SU-DHL-6 (cell line): Measurements from ENCODE around the gene LRP2.

Experiments used
- H2AFZ ChIP-seq: fragments of 200-600 bp; sonication (generic); 2 replicates; pipeline ENCODE4 v1.6.1; 2014; ENCODE audit warnings: low read depth, mild to moderate bottlenecking, moderate library complexity, mixed read lengths, antibody characterized with exemption, low read length; ENCODE audit not compliant: severe bottlenecking
- H3F3A ChIP-seq: fragments of 200-600 bp; shearing (Covaris generic); 2 replicates; pipeline ENCODE4 v1.6.0; 2016; ENCODE audit warnings: antibody characterized with exemption, mild to moderate bottlenecking; ENCODE audit not compliant: insufficient read depth
- H3K27ac ChIP-seq: fragments of 200-600 bp; sonication (generic); 2 replicates; pipeline ENCODE4 v1.5.1; 2016; ENCODE audit warnings: low read depth, mild to moderate bottlenecking, low read length, moderate library complexity, mixed read lengths
- H3K27me3 ChIP-seq: fragments of 200-600 bp; sonication (generic), shearing (Covaris generic); 2 replicates; pipeline ENCODE4 v1.6.0; 2014; ENCODE audit warnings: mild to moderate bottlenecking, low read length
- H3K36me3 ChIP-seq: fragments of 200-600 bp; sonication (generic); 2 replicates; pipeline ENCODE4 v1.6.1; 2014; ENCODE audit warnings: mild to moderate bottlenecking, low read length, mixed read lengths
- H3K4me2 ChIP-seq: fragments of 300-600, 200-600 bp; shearing (Covaris generic), sonication (generic); 2 replicates; pipeline ENCODE4 v1.6.0; 2014; ENCODE audit warnings: low read length, low read depth, mild to moderate bottlenecking; ENCODE audit not compliant: poor library complexity, severe bottlenecking
- H3K4me3 ChIP-seq: fragments of 200-600 bp; sonication (generic); 2 replicates; pipeline ENCODE4 v1.5.1; 2014; ENCODE audit warnings: antibody characterized with exemption, low read length, mild to moderate bottlenecking, mixed read lengths; ENCODE audit not compliant: insufficient read depth, poor library complexity, severe bottlenecking
- H3K79me2 ChIP-seq: fragments of 200-600 bp; sonication (generic); 2 replicates; pipeline ENCODE4 v1.6.1; 2014; ENCODE audit warnings: mild to moderate bottlenecking, low read length, moderate library complexity; ENCODE audit not compliant: insufficient read depth
- H3K9ac ChIP-seq: fragments of 200-600 bp; sonication (generic); 2 replicates; pipeline ENCODE4 v1.7.0; 2014; ENCODE audit warnings: mild to moderate bottlenecking, low read length
- H3K9me2 ChIP-seq: fragments of 200-600 bp; sonication (generic); replicated peaks from 2 replicates; pipeline ENCODE4 v1.6.1; 2014; ENCODE audit warnings: low read length; ENCODE audit not compliant: insufficient read depth
- H3K9me3 ChIP-seq: fragments of 200-600 bp; sonication (generic); 2 replicates; pipeline ENCODE4 v1.6.1; 2014; ENCODE audit warnings: low read length, mixed read lengths; ENCODE audit not compliant: insufficient read depth
- H4K20me1 ChIP-seq: fragments of 200-600 bp; sonication (generic); 2 replicates; pipeline ENCODE4 v1.6.1; 2014; ENCODE audit warnings: low read depth, mild to moderate bottlenecking, antibody characterized with exemption, low read length, moderate library complexity, mixed read lengths
- CTCF ChIP-seq: fragments of 200-600 bp; sonication (generic); IDR thresholded peaks from one replicate; pipeline ENCODE4 v1.5.1; 2017; ENCODE audit warnings: antibody characterized with exemption, mild to moderate bottlenecking, low read length, moderate library complexity; ENCODE audit not compliant: insufficient read depth, poor library complexity, severe bottlenecking
- EZH2phosphoT487 ChIP-seq: fragments of 200-600 bp; sonication (generic), shearing (Covaris generic); conservative IDR thresholded peaks from 2 replicates; pipeline ENCODE4 v1.6.1; 2018; ENCODE audit warnings: mild to moderate bottlenecking, antibody characterized with exemption, low read length, moderate library complexity, mixed read lengths

LRP2 gene

GRCh38 chr2:169265591-169265990, 96.7 kb downstream of the LRP2 start:
- H3K27ac ChIP-seq: no peak overlapping the region
- no peaks in the 10 kb centered on the region for H3K36me3 ChIP-seq
- H3K9ac ChIP-seq: no peak overlapping the region
- H3K4me2 ChIP-seq: no peak overlapping the region
- no peaks in the 10 kb centered on the region for H4K20me1 ChIP-seq
- no peaks in the 10 kb centered on the region for H3K27me3 ChIP-seq
- no peaks in the 10 kb centered on the region for H3K79me2 ChIP-seq
- no peak overlapping the region for H2AFZ ChIP-seq
- no peaks in the 10 kb centered on the region for H3K9me2 ChIP-seq
- H3K9me3 ChIP-seq: no peaks in the 10 kb centered on the region
- TF ChIP-seq EZH2phosphoT487 (no peak), CTCF (no peak)
- H3K4me3 ChIP-seq: no peak overlapping the region
- H3F3A ChIP-seq: no peaks in the 10 kb centered on the region

GRCh38 chr2:169260846-169261642, 101.3 kb downstream of the LRP2 start:
- no peak overlapping the region for H2AFZ ChIP-seq
- no peaks in the 10 kb centered on the region for H3K9me2 ChIP-seq
- H3K9ac ChIP-seq: no peak overlapping the region
- TF ChIP-seq EZH2phosphoT487 (no peak), CTCF (no peak)
- H3K27ac ChIP-seq: no peak overlapping the region
- H3K4me3 ChIP-seq: no peak overlapping the region
- H3F3A ChIP-seq: no peaks in the 10 kb centered on the region
- H3K36me3 ChIP-seq: no peaks in the 10 kb centered on the region
- H3K4me2 ChIP-seq: no peak overlapping the region
- no peaks in the 10 kb centered on the region for H3K27me3 ChIP-seq
- H3K9me3 ChIP-seq: no peaks in the 10 kb centered on the region
- no peaks in the 10 kb centered on the region for H4K20me1 ChIP-seq
- no peaks in the 10 kb centered on the region for H3K79me2 ChIP-seq

- no peak overlapping the region for H3K9ac ChIP-seq
- H3K4me3 ChIP-seq: no peak overlapping the region
- no peaks in the 10 kb centered on the region for H3K79me2 ChIP-seq
- TF ChIP-seq CTCF: no peak
- TF ChIP-seq EZH2phosphoT487: no peak
- H3K27me3 ChIP-seq: no peaks in the 10 kb centered on the region
- no peak overlapping the region for H3K27ac ChIP-seq
- H3K4me2 ChIP-seq: no peak overlapping the region
- H3K36me3 ChIP-seq: no peaks in the 10 kb centered on the region
- H3F3A ChIP-seq: no peaks in the 10 kb centered on the region
- H4K20me1 ChIP-seq: no peaks in the 10 kb centered on the region
- no peaks in the 10 kb centered on the region for H3K9me3 ChIP-seq
- H3K9me2 ChIP-seq: no peaks in the 10 kb centered on the region
- H2AFZ ChIP-seq: no peak overlapping the region
Measured at GRCh38 chr2:169260246-169260645, 102.1 kb downstream of the LRP2 start.
